OCI-LY1 (cell line): ENCODE measurements around the gene NTMT2.

ENCODE experiments used
- H2AFZ ChIP-seq: fragments of 200-600 bp; sonication (generic), shearing (Covaris generic); 2 replicates; pipeline ENCODE4 v1.6.0; 2014; ENCODE audit warnings: antibody characterized with exemption, mild to moderate bottlenecking, low read length
- H3F3A ChIP-seq: fragments of 200-600 bp; sonication (generic), shearing (Covaris generic); 2 replicates; pipeline ENCODE4 v1.6.0; 2014; ENCODE audit warnings: mild to moderate bottlenecking, antibody characterized with exemption, low read length, moderate library complexity; ENCODE audit not compliant: insufficient read depth
- H3K27ac ChIP-seq: fragments of 200-600 bp; sonication (generic); 2 replicates; pipeline ENCODE4 v1.5.1; 2014; ENCODE audit warnings: low read length, mixed run types, mild to moderate bottlenecking, low read depth; ENCODE audit not compliant: poor library complexity, severe bottlenecking
- H3K27me3 ChIP-seq: fragments of 200-600 bp; sonication (generic); 2 replicates; pipeline ENCODE4 v1.6.0; 2014; ENCODE audit warnings: antibody characterized with exemption, mild to moderate bottlenecking, low read length, moderate library complexity; ENCODE audit not compliant: insufficient read depth
- H3K36me3 ChIP-seq: fragments of 200-600 bp; sonication (generic); 2 replicates; pipeline ENCODE4 v1.6.1; 2014; ENCODE audit warnings: mild to moderate bottlenecking, antibody characterized with exemption, low read length, moderate library complexity, mixed read lengths; ENCODE audit not compliant: insufficient read depth
- H3K4me1 ChIP-seq: fragments of 200-600 bp; sonication (generic); 2 replicates; pipeline ENCODE4 v1.5.1; 2014; ENCODE audit warnings: mild to moderate bottlenecking, low read length, moderate library complexity; ENCODE audit not compliant: insufficient read depth, severe bottlenecking
- H3K4me2 ChIP-seq: fragments of 200-600 bp; sonication (generic), shearing (Covaris generic); 2 replicates; pipeline ENCODE4 v1.6.1; 2014; ENCODE audit warnings: low read length
- H3K4me3 ChIP-seq: fragments of 200-600 bp; sonication (generic); 2 replicates; pipeline ENCODE4 v1.5.1; 2014; ENCODE audit warnings: low read length, low read depth, mild to moderate bottlenecking, mixed read lengths; ENCODE audit not compliant: poor library complexity, severe bottlenecking
- H3K79me2 ChIP-seq: fragments of 200-600 bp; shearing (Covaris generic); 2 replicates; pipeline ENCODE4 v1.6.1; 2016; ENCODE audit warnings: mixed run types, low read length, mixed read lengths; ENCODE audit not compliant: insufficient read depth
- H3K9ac ChIP-seq: fragments of 200-600 bp; sonication (generic), shearing (Covaris generic); 2 replicates; pipeline ENCODE4 v1.6.1; 2014; ENCODE audit warnings: mild to moderate bottlenecking, low read length, mixed read lengths
- H3K9me2 ChIP-seq: fragments of 200-600 bp; sonication (generic), shearing (Covaris generic); 2 replicates; pipeline ENCODE4 v1.6.1; 2014; ENCODE audit warnings: low read depth, mild to moderate bottlenecking, low read length, mixed read lengths
- H3K9me3 ChIP-seq: fragments of 200-600 bp; shearing (Covaris generic); 2 replicates; pipeline ENCODE4 v1.6.1; 2014; ENCODE audit warnings: low read length, mixed read lengths
- H4K20me1 ChIP-seq: fragments of 200-600 bp; sonication (generic), shearing (Covaris generic); 2 replicates; pipeline ENCODE4 v1.6.0; 2016; ENCODE audit warnings: mild to moderate bottlenecking, low read length; ENCODE audit not compliant: insufficient read depth
- CTCF ChIP-seq: fragments of 200-600 bp; sonication (generic), shearing (Covaris generic); IDR thresholded peaks from 2 replicates; pipeline ENCODE4 v1.5.1; 2017; ENCODE audit warnings: mild to moderate bottlenecking, antibody characterized with exemption, low read length, moderate library complexity, mixed read lengths
- EZH2 ChIP-seq: fragments of 200-600 bp; sonication (generic), shearing (Covaris generic); IDR thresholded peaks from 2 replicates; pipeline ENCODE4 v1.8.0; 2017; ENCODE audit warnings: borderline replicate concordance, mixed run types, mild to moderate bottlenecking, antibody characterized with exemption, low read length, moderate library complexity, mixed read lengths

NTMT2 gene

GRCh38 chr1:170157820-170158219, 12.1 kb downstream of the NTMT2 start:
- no peak overlapping the region for H3K9ac ChIP-seq
- H4K20me1 ChIP-seq = no peaks in the 10 kb centered on the region
- H3F3A ChIP-seq = no peaks in the 10 kb centered on the region
- no peaks in the 10 kb centered on the region for H3K27me3 ChIP-seq
- TF ChIP-seq EZH2 (no peak), CTCF (no peak)
- no peak overlapping the region for H3K27ac ChIP-seq
- no peaks in the 10 kb centered on the region for H3K9me3 ChIP-seq
- no peaks in the 10 kb centered on the region for H3K4me1 ChIP-seq
- no peak overlapping the region for H2AFZ ChIP-seq
- H3K36me3 ChIP-seq = no peaks in the 10 kb centered on the region
- no peak overlapping the region for H3K4me3 ChIP-seq
- no peak overlapping the region for H3K4me2 ChIP-seq
- H3K79me2 ChIP-seq = no peaks in the 10 kb centered on the region
- H3K9me2 ChIP-seq = no peaks in the 10 kb centered on the region

GRCh38 chr1:170162459-170163246, 16.9 kb downstream of the NTMT2 start:
- Histone ChIP-seq H3K27me3 (no peaks in the 10 kb centered on the region), H3K4me3 (no peak overlapping the region), H3K4me1 (no peaks in the 10 kb centered on the region), H2AFZ (no peak overlapping the region), H3K9ac (no peak overlapping the region), H4K20me1 (no peaks in the 10 kb centered on the region), H3K36me3 (no peaks in the 10 kb centered on the region), H3K9me3 (no peaks in the 10 kb centered on the region), H3K9me2 (no peaks in the 10 kb centered on the region), H3K4me2 (no peak overlapping the region), H3F3A (no peaks in the 10 kb centered on the region), H3K79me2 (no peaks in the 10 kb centered on the region), H3K27ac (no peak overlapping the region)
- TF ChIP-seq EZH2 (no peak), CTCF (no peak)

GRCh38 chr1:170164103-170164763, 18.5 kb downstream of the NTMT2 start:
- no peak overlapping the region for H2AFZ ChIP-seq

More at GRCh38 chr1:170164103-170164763, 18.5 kb downstream of the NTMT2 start:
- no peak overlapping the region for H3K4me3 ChIP-seq
- H3K4me1 ChIP-seq = no peaks in the 10 kb centered on the region
- no peaks in the 10 kb centered on the region for H3K9me3 ChIP-seq
- TF ChIP-seq EZH2 (no peak), CTCF (no peak)
- no peaks in the 10 kb centered on the region for H4K20me1 ChIP-seq
- no peaks in the 10 kb centered on the region for H3K27me3 ChIP-seq
- H3K36me3 ChIP-seq = no peaks in the 10 kb centered on the region
- no peak overlapping the region for H3K4me2 ChIP-seq
- no peak overlapping the region for H3K9ac ChIP-seq
- no peaks in the 10 kb centered on the region for H3K79me2 ChIP-seq
- H3F3A ChIP-seq = no peaks in the 10 kb centered on the region
- no peak overlapping the region for H3K27ac ChIP-seq
- H3K9me2 ChIP-seq = no peaks in the 10 kb centered on the region
